IMR-90 (cell line): ENCODE measurements around the gene ALDH1B1. TPM values are rescaled to one million over a fixed set of nuclear protein-coding genes. Genes with fewer than 3 reads are reported as not detected.

Experiments
- ATAC-seq: fragments of 200-7000 bp; cut with Tn5 transposase; 2 replicates; pipeline ENCODE4 v1.9.1; 2020; ENCODE audit warnings: low read depth, mild to moderate bottlenecking, moderate library complexity
- BruUV-seq: library from RNA; stranded (reverse); fragments of 400-500 nt; replicated peaks from 2 replicates; lab custom pipeline; 2021; lab: Mats Ljungman, UMichigan
- CTCF ChIA-PET: fragments of 300-600 bp; formaldehyde crosslinking; extraction: SDS; loops from one replicate; lab custom pipeline; 2021; ENCODE audit warnings: antibody characterized with exemption; lab: Yijun Ruan, JAX
- POLR2A ChIA-PET: fragments of 300-600 bp; sonication (Branson Sonifier 250); formaldehyde crosslinking; loops from one replicate; lab custom pipeline; 2022; ENCODE audit warnings: antibody characterized with exemption; ENCODE audit not compliant: unreplicated experiment; lab: Charles Lee
- DNase-seq: peaks from one replicate; pipeline ENCODE4 v3.0.0; 2013
- H2AFZ ChIP-seq: replicated peaks from 2 replicates; pipeline ENCODE3; 2013; ENCODE audit warnings: low read length, mild to moderate bottlenecking; ENCODE audit not compliant: poor library complexity
- H2AK5ac ChIP-seq: 2 replicates; pipeline ENCODE4 v1.6.1; 2013; ENCODE audit warnings: low read depth, low read length, inconsistent platforms
- H2AK9ac ChIP-seq: replicated peaks from 2 replicates; pipeline ENCODE3; 2013; ENCODE audit warnings: mild to moderate bottlenecking, low read depth, low read length, moderate library complexity; ENCODE audit not compliant: poor library complexity
- H2BK120ac ChIP-seq: 2 replicates; pipeline ENCODE4 v1.6.1; 2013; ENCODE audit warnings: low read depth, low read length, inconsistent platforms
- H2BK15ac ChIP-seq: 3 replicates; pipeline ENCODE4 v1.6.1; 2013; ENCODE audit warnings: low read depth, low read length, inconsistent platforms
- H2BK20ac ChIP-seq: 2 replicates; pipeline ENCODE4 v1.6.1; 2013; ENCODE audit warnings: low read depth, mild to moderate bottlenecking, inconsistent platforms, low read length, moderate library complexity
- H2BK5ac ChIP-seq: 2 replicates; pipeline ENCODE4 v1.6.1; 2013; ENCODE audit warnings: mild to moderate bottlenecking, low read depth, low read length, inconsistent platforms; ENCODE audit not compliant: poor library complexity, severe bottlenecking
- H3K14ac ChIP-seq: replicated peaks from 2 replicates; pipeline ENCODE4 v1.6.1; 2013; ENCODE audit warnings: low read depth, low read length, inconsistent platforms
- H3K18ac ChIP-seq: 2 replicates; pipeline ENCODE4 v1.6.1; 2013; ENCODE audit warnings: low read depth, low read length, control low read depth
- H3K23ac ChIP-seq: 2 replicates; pipeline ENCODE4 v1.6.1; 2013; ENCODE audit warnings: low read depth, low read length, inconsistent platforms
- H3K27ac ChIP-seq: 2 replicates; pipeline ENCODE4 v1.5.1; 2013; ENCODE audit warnings: mild to moderate bottlenecking, control low read depth, low read length; ENCODE audit not compliant: insufficient read depth
- H3K27me3 ChIP-seq: 2 replicates; pipeline ENCODE4 v1.6.1; 2013; ENCODE audit warnings: low read length; ENCODE audit not compliant: control insufficient read depth, insufficient read depth
- H3K36me3 ChIP-seq: 2 replicates; pipeline ENCODE4 v1.6.1; 2013; ENCODE audit warnings: low read length, mixed read lengths; ENCODE audit not compliant: control insufficient read depth, insufficient read depth
- H3K4ac ChIP-seq: 2 replicates; pipeline ENCODE4 v1.6.1; 2013; ENCODE audit warnings: low read depth, low read length, inconsistent platforms
- H3K4me1 ChIP-seq: 2 replicates; pipeline ENCODE4 v1.6.1; 2013; ENCODE audit warnings: low read length, mixed read lengths; ENCODE audit not compliant: control insufficient read depth, insufficient read depth
- H3K4me2 ChIP-seq: 2 replicates; pipeline ENCODE4 v1.6.1; 2013; ENCODE audit warnings: low read depth, mild to moderate bottlenecking, control low read depth, low read length, moderate library complexity
- H3K4me3 ChIP-seq: 2 replicates; pipeline ENCODE4 v1.5.1; 2013; ENCODE audit warnings: low read depth, mild to moderate bottlenecking, control low read depth, low read length, moderate library complexity; ENCODE audit not compliant: insufficient read depth
- H3K56ac ChIP-seq: 2 replicates; pipeline ENCODE4 v1.6.1; 2013; ENCODE audit warnings: low read length, inconsistent platforms; ENCODE audit not compliant: insufficient read depth; ENCODE audit errors: extremely low read depth
- H3K79me1 ChIP-seq, 2 experiments: 2 replicates each; pipeline ENCODE4 v1.6.1; 2013; ENCODE audit warnings: low read length in 2 of 2, inconsistent platforms in 1 of 2, low read depth in 1 of 2
- H3K9ac ChIP-seq: 2 replicates; pipeline ENCODE4 v1.6.1; 2013; ENCODE audit warnings: low read depth, low read length, control low read depth
- H3K9me1 ChIP-seq: 2 replicates; pipeline ENCODE4 v1.6.1; 2013; ENCODE audit warnings: low read length, inconsistent platforms; ENCODE audit not compliant: insufficient read depth
- H3K9me3 ChIP-seq: 2 replicates; pipeline ENCODE4 v1.6.1; 2013; ENCODE audit warnings: low read length; ENCODE audit not compliant: control insufficient read depth, insufficient read depth
- H4K20me1 ChIP-seq: 2 replicates; pipeline ENCODE4 v1.6.1; 2013; ENCODE audit warnings: low read length, inconsistent platforms; ENCODE audit not compliant: insufficient read depth
- H4K5ac ChIP-seq: 2 replicates; pipeline ENCODE4 v1.6.1; 2013; ENCODE audit warnings: mild to moderate bottlenecking, low read depth, low read length, control low read depth
- H4K8ac ChIP-seq, 2 experiments: 2 replicates each; pipeline ENCODE4 v1.6.1; 2013; ENCODE audit warnings: low read depth in 2 of 2, low read length in 2 of 2, control low read depth in 1 of 2, inconsistent platforms in 1 of 2
- H4K91ac ChIP-seq: 2 replicates; pipeline ENCODE4 v1.6.1; 2013; ENCODE audit warnings: low read depth, low read length, inconsistent platforms; ENCODE audit not compliant: insufficient read depth
- BHLHE40 ChIP-seq: fragments of 150-350 bp; IDR thresholded peaks from 2 replicates; pipeline ENCODE4 v1.6.1; 2016; ENCODE audit warnings: mild to moderate bottlenecking, low read depth, low read length
- CEBPB ChIP-seq: IDR thresholded peaks from 2 replicates; pipeline ENCODE4 v1.6.1; 2012; ENCODE audit warnings: low read depth, low read length, improper control_type of control experiment
- FOS ChIP-seq: fragments of 150-350 bp; IDR thresholded peaks from 2 replicates; pipeline ENCODE4 v1.6.1; 2016; ENCODE audit warnings: low read depth, low read length
- MAFK ChIP-seq: IDR thresholded peaks from 2 replicates; pipeline ENCODE4 v1.6.1; 2012; ENCODE audit warnings: low read depth, low read length, improper control_type of control experiment
- MXI1 ChIP-seq: IDR thresholded peaks from 2 replicates; pipeline ENCODE4 v1.6.1; 2012; ENCODE audit warnings: low read depth, mild to moderate bottlenecking, low read length, moderate library complexity, borderline replicate concordance
- RAD21 ChIP-seq: IDR thresholded peaks from 2 replicates; pipeline ENCODE4 v1.6.1; 2012; ENCODE audit warnings: low read length, improper control_type of control experiment
- RCOR1 ChIP-seq: IDR thresholded peaks from 2 replicates; pipeline ENCODE4 v1.6.1; 2012; ENCODE audit warnings: mild to moderate bottlenecking, low read length, improper control_type of control experiment; ENCODE audit not compliant: insufficient replicate concordance
- SMC3 ChIP-seq: fragments of 150-350 bp; IDR thresholded peaks from 2 replicates; pipeline ENCODE4 v1.6.1; 2016; ENCODE audit warnings: low read depth, mild to moderate bottlenecking, antibody characterized with exemption, low read length, moderate library complexity
- WGBS, 2 experiments: methylation state at CpG; one replicate each; pipeline versions ENCODE4 v1.1.5 to v1.1.7; 2013; ENCODE audit warnings: missing lambda C conversion rate in 2 of 2; ENCODE audit not compliant: insufficient read length in 1 of 2; ENCODE audit errors: extremely low coverage in 2 of 2; 5-methylcytosine and 5-hydroxymethylcytosine counted together
- dilution Hi-C: fragments of 300-500 bp; cut with HindIII; formaldehyde crosslinking; loops from one replicate; pipeline ENCODE4 v1.14.3; 2018; ENCODE audit warnings: low sequenced_read_pairs; ENCODE audit not compliant: unreplicated experiment
- in situ Hi-C: fragments of 300-500 bp; cut with MboI; formaldehyde crosslinking; loops from 3 replicates; pipeline ENCODE4 v1.14.3; 2019; ENCODE audit warnings: low sequenced_read_pairs, inconsistent platforms, mixed read lengths
- intact Hi-C: fragments of 100-400 bp; cut with micrococcal nuclease; formaldehyde crosslinking; loops from 2 replicates; pipeline ENCODE4 v1.10.0; 2022
- polyA plus RNA-seq, 3 experiments: library from polyadenylated mRNA; depleted of rRNA; stranded (reverse); fragments of >200 nt; gene quantifications; 2 replicates each; pipeline ENCODE4 v1.2.3, GENCODE V29; 2012; ENCODE audit warnings: low replicate concordance in 1 of 3
- total RNA-seq: library from RNA; depleted of rRNA; stranded (reverse); fragments of >200 nt; gene quantifications from 2 replicates; pipeline ENCODE4 v1.2.3, GENCODE V29; 2012

The ALDH1B1 gene
- total and polyA plus RNA-seq, 2 of the 4 experiments (the other 2 are of a cell fraction) = 29.6 to 37.6 TPM

DNA sequence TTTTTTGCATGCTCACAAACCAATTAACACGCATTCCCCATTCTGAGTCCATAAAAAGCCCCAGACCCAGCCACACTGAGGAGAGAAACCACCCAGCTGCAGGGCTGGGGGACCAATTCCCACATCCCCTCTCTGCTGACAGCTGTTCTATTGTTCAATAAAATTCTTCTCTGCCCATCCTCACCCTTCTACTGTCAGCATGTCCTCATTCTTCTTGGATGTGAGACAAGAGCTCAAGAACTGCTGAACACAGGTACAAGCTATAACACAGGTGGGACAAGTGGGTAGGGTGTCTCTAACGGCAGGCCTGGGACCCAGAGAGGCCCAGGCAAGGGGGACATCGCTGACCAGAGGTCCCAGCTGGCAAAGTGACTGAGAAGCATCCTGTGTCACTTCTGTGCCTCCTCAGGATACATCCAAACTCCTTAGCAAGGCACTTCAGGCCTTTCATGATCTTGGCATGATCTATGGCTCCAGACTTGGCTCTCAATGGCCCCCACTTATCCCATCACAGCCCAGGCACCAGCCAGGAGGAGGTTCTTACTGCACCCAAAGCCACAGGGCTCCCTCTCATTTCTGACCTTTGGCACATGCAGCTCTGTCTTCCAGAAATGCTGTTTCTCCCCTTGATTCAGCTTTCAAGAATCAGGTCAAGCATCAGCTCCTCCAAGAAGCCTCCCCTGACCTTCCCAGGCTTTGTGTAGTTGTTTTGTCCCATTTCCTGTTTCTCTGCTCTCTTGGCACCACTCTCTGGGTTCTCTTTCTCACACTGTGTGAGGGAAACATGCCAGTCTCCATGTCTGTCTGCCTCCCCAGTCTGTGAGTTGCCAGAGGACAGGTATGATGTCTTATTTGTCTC is 7.3 kb upstream of the ALDH1B1 start:
- Histone ChIP-seq H2AK5ac (peak overlapping the region; percentile 39; the same call in 1 of the 2 replicates), H4K20me1 (no peaks in the 10 kb centered on the region), H3K9ac (no peak overlapping the region), H2BK15ac (peak overlapping the region; percentile 56; the same call in 2 of the 3 replicates), H3K14ac (0 out of 2 replicates have a peak overlapping the region, but pooled peaks have one; percentile 27), H3K56ac (no peak overlapping the region), H3K9me3 (no peaks in the 10 kb centered on the region), H4K5ac (peak overlapping the region; percentile 32; the same call in 1 of the 2 replicates), H3K79me1 (no peaks in the 10 kb centered on the region), H2AFZ (peak overlapping the region; percentile 10), H3K27ac (no peak overlapping the region), H3K36me3 (no peaks in the 10 kb centered on the region), H2AK9ac (no peak overlapping the region), H2BK120ac (peak overlapping the region; percentile 87), H3K18ac (peak overlapping the region; percentile 26; the same call in 1 of the 2 replicates), H2BK20ac (peak overlapping the region; percentile 83), H2BK5ac (no peak overlapping the region), H3K4me1 (peaks cover 5% of the 10 kb centered on the region), H4K91ac (peak overlapping the region; percentile 62), H3K23ac (no peak overlapping the region), H3K4me3 (no peak overlapping the region), H3K9me1 (peaks cover 6% of the 10 kb centered on the region), H3K4me2 (no peak overlapping the region), H3K4ac (peak overlapping the region; percentile 18; the same call in 1 of the 2 replicates), H3K27me3 (no peaks in the 10 kb centered on the region), H4K8ac (peak overlapping the region in 1 of 2 experiments; percentile 83; a peak in 2 of 4 replicates)
- DNase-seq = no peak
- intact Hi-C loops (no loop called here), in situ Hi-C loops (no loop called here), dilution Hi-C loops (loop anchor here (25.0 kb wide), 1 partner anchor 473 kb away; the partner anchor contains the start of gene SLC25A51)
- no peak for ATAC-seq
- no peak for TF ChIP-seq BHLHE40
- TF ChIP-seq RCOR1 = no peak
- no peak for TF ChIP-seq MXI1
- no peak for TF ChIP-seq MAFK
- no peak for TF ChIP-seq FOS
- TF ChIP-seq SMC3 = no peak
- TF ChIP-seq CEBPB = no peak
- TF ChIP-seq RAD21 = no peak
- BruUV-seq = no TSS peak
- POLR2A ChIA-PET = no interaction called here
- CTCF ChIA-PET = interaction anchor here (1.0 kb wide), 1 partner anchor 471 kb away, joined by 3 read pairs; no protein-coding TSS in a partner anchor
- 83% methylated on average over 1 of the region's 3 CpGs; no CpG with 5 or more reads in 1 of the 2 experiments for WGBS, 2 experiments
